Measurements from ENCODE around the gene NRXN2. TPM values are rescaled to one million over a fixed set of nuclear protein-coding genes. Genes with fewer than 3 reads are reported as not detected.

Gene NRXN2
- total and polyA plus RNA-seq, 10 of the 15 experiments (the other 5 are each of a cell fraction or from before 2014, with no cell fraction given) = 0.03 to 1.4 (median 0.23) TPM

GRCh38 chr11:64592656-64593055 is 130.3 kb downstream of the NRXN2 start:
- in situ Hi-C loops (cut with MboI) = no loop called here
- H3K9me3 ChIP-seq (replicated peaks; ENCODE audit: control insufficient read depth, insufficient read depth, low read length) = no peaks in the 10 kb centered on the region; the same call in 1 of the 3 replicates
- ATAC-seq (no peak), FAIRE-seq (no peak), DNase-seq (ENCODE audit: low read depth, low spot score) (no peak)
- H3K4me3 ChIP-seq = no peak overlapping the region
- H3K4me2 ChIP-seq (ENCODE audit: control insufficient read depth, insufficient read depth) = no peak overlapping the region
- CTCF ChIA-PET = no interaction called here
- no peaks in the 10 kb centered on the region for H3K79me2 ChIP-seq (ENCODE audit: control insufficient read depth, insufficient read depth, low read length)
- no TSS peak for BruUV-seq (replicated peaks)
- TF ChIP-seq PKNOX1 (IDR thresholded peaks at IDR 0.05) = no peak
- TF ChIP-seq, protein P1, sequence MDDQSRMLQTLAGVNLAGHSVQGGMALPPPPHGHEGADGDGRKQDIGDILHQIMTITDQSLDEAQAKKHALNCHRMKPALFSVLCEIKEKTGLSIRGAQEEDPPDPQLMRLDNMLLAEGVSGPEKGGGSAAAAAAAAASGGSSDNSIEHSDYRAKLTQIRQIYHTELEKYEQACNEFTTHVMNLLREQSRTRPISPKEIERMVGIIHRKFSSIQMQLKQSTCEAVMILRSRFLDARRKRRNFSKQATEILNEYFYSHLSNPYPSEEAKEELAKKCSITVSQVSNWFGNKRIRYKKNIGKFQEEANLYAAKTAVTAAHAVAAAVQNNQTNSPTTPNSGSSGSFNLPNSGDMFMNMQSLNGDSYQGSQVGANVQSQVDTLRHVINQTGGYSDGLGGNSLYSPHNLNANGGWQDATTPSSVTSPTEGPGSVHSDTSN (IDR thresholded peaks at IDR 0.05; ENCODE audit: insufficient replicate concordance, low read depth, low read length) = no peak
- TF ChIP-seq, protein P2, sequence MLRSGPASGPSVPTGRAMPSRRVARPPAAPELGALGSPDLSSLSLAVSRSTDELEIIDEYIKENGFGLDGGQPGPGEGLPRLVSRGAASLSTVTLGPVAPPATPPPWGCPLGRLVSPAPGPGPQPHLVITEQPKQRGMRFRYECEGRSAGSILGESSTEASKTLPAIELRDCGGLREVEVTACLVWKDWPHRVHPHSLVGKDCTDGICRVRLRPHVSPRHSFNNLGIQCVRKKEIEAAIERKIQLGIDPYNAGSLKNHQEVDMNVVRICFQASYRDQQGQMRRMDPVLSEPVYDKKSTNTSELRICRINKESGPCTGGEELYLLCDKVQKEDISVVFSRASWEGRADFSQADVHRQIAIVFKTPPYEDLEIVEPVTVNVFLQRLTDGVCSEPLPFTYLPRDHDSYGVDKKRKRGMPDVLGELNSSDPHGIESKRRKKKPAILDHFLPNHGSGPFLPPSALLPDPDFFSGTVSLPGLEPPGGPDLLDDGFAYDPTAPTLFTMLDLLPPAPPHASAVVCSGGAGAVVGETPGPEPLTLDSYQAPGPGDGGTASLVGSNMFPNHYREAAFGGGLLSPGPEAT (IDR thresholded peaks at IDR 0.05; ENCODE audit: low read depth) = no peak
- no peak for TF ChIP-seq ETV6 (conservative IDR thresholded peaks at IDR 0.05 in 1 of 2, IDR thresholded peaks at IDR 0.05 in 1 of 2; ENCODE audit: borderline replicate concordance in 1 of 2, low read depth in 1 of 2)
- TF ChIP-seq WRNIP1 (IDR thresholded peaks at IDR 0.05; ENCODE audit: borderline replicate concordance, low read depth, low read length) = no peak
- TF ChIP-seq ZNF384 (IDR thresholded peaks at IDR 0.05; ENCODE audit: borderline replicate concordance, low read depth, low read length) = no peak
- TF ChIP-seq MTA3 (IDR thresholded peaks at IDR 0.05; ENCODE audit: borderline replicate concordance, low read length) = no peak
- no peak for TF ChIP-seq RBBP5 (conservative IDR thresholded peaks at IDR 0.05)
- no peak overlapping the region for H3K9ac ChIP-seq (ENCODE audit: control insufficient read depth, insufficient read depth, low read length)
- H3K27ac ChIP-seq (ENCODE audit: control insufficient read depth, insufficient read depth) = no peak overlapping the region
- intact Hi-C loops (cut with micrococcal nuclease; ENCODE audit: unreplicated experiment) = no loop called here
- POLR2A ChIA-PET = no interaction called here
- 21% methylated on average over 9 of the region's 9 CpGs for WGBS (ENCODE audit: insufficient coverage, insufficient replicate concordance, low lambda C conversion rate, missing lambda C conversion rate)
- H3K4me1 ChIP-seq (ENCODE audit: control insufficient read depth, insufficient read depth, low read length) = no peaks in the 10 kb centered on the region
- RAD21 ChIA-PET (ENCODE audit: unreplicated experiment) = no interaction called here
- no peaks in the 10 kb centered on the region for H4K20me1 ChIP-seq (ENCODE audit: control insufficient read depth, insufficient read depth)
- H3K36me3 ChIP-seq (ENCODE audit: control insufficient read depth in 2 of 2, insufficient read depth in 2 of 2, low read length in 1 of 2) = no peaks in the 10 kb centered on the region
- H3K27me3 ChIP-seq (replicated peaks in 1 of 2; ENCODE audit: control insufficient read depth in 2 of 2, insufficient read depth in 2 of 2, low read length in 1 of 2) = no peaks in the 10 kb centered on the region
- SMC1A ChIA-PET (ENCODE audit: uncharacterized antibody, unreplicated experiment) = no interaction called here
- no peak overlapping the region for H2AFZ ChIP-seq (ENCODE audit: control insufficient read depth, low read depth, low read length)
